Neutrophil (primary cell): ENCODE measurements around the gene CORO2A.

Experiments
- H3K27ac ChIP-seq: fragments of 200-600 bp; sonication (generic); 2 replicates; pipeline ENCODE4 v1.5.1; 2016; ENCODE audit warnings: mild to moderate bottlenecking, moderate library complexity
- H3K27me3 ChIP-seq: fragments of 200-600 bp; sonication (generic); 2 replicates; pipeline ENCODE4 v1.6.0; 2016; ENCODE audit warnings: mild to moderate bottlenecking
- H3K36me3 ChIP-seq: fragments of 200-600 bp; sonication (generic); 2 replicates; pipeline ENCODE4 v1.5.1; 2017
- H3K4me1 ChIP-seq, 2 experiments: fragments of 200-600 bp in 1 of 2; sonication (generic) in 1 of 2; 1 replicate in 1 of 2; 2 replicates in 1 of 2; pipeline versions ENCODE4 v1.5.1 to v1.6.1; 2013 to 2016; ENCODE audit warnings: low read depth in 1 of 2, low read length in 1 of 2, mild to moderate bottlenecking in 1 of 2, moderate library complexity in 1 of 2; ENCODE audit not compliant: control insufficient read depth in 1 of 2, insufficient read depth in 1 of 2
- H3K4me3 ChIP-seq, 2 experiments: fragments of 200-600 bp in 1 of 2; sonication (generic) in 1 of 2; 1 replicate in 1 of 2; 2 replicates in 1 of 2; pipeline ENCODE4 v1.5.1; 2013 to 2016; ENCODE audit warnings: low read depth in 1 of 2, low read length in 1 of 2, mild to moderate bottlenecking in 1 of 2, moderate library complexity in 1 of 2
- H3K9me3 ChIP-seq: fragments of 200-600 bp; sonication (generic); 2 replicates; pipeline ENCODE4 v1.5.1; 2016
- TF ChIP-seq, protein P1 (sequence below): fragments of 200-600 bp; sonication (generic); IDR thresholded peaks from 2 replicates; pipeline ENCODE4 v1.5.1; 2016; ENCODE audit warnings: antibody characterized with exemption

The CORO2A gene

DNA sequence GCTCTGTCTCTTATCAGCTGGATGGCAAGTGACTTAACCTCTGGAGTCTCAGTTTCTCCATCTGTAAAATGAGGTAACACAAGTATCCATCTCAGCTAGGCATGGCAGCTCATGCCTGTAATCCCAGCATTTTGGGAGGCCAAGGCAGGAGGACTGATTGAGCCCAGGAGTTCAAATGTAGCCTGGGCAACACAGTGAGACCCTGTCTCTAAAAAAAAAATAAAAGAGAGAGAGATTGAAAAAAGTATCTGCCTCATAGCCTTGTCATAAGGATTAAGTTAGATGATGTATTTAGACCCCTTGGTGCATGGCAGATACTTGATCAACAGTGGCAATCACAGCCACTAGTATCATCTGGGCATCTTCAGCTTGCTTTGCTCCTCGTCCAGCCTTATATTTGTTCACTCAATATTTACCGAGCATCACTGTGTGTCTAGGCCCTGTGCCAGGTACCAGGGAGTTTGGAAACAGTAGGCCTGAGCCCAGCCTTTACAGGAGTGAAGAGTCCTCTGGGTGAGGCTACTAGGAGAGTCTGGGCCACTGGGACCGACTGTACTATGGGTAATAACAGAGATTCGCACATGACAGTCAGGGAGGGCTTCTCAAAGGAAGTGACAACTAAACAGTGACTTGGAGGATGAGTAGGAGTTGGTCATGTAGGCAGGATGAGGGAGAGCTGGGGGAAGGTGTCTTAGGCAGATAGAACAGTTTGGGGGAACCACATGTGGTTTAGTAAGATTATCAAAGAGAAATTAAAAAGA lies 34.2 kb downstream of the CORO2A start:
- H3K27ac ChIP-seq = peak overlapping the region; percentile 62
- peaks cover 11% of the 10 kb centered on the region in 2 experiments for H3K4me1 ChIP-seq
- H3K36me3 ChIP-seq = peaks cover 29% of the 10 kb centered on the region
- no peak overlapping the region for H3K4me3 ChIP-seq
- TF ChIP-seq, protein P1, sequence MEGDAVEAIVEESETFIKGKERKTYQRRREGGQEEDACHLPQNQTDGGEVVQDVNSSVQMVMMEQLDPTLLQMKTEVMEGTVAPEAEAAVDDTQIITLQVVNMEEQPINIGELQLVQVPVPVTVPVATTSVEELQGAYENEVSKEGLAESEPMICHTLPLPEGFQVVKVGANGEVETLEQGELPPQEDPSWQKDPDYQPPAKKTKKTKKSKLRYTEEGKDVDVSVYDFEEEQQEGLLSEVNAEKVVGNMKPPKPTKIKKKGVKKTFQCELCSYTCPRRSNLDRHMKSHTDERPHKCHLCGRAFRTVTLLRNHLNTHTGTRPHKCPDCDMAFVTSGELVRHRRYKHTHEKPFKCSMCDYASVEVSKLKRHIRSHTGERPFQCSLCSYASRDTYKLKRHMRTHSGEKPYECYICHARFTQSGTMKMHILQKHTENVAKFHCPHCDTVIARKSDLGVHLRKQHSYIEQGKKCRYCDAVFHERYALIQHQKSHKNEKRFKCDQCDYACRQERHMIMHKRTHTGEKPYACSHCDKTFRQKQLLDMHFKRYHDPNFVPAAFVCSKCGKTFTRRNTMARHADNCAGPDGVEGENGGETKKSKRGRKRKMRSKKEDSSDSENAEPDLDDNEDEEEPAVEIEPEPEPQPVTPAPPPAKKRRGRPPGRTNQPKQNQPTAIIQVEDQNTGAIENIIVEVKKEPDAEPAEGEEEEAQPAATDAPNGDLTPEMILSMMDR = no peak
- H3K9me3 ChIP-seq = no peaks in the 10 kb centered on the region
- no peaks in the 10 kb centered on the region for H3K27me3 ChIP-seq

DNA sequence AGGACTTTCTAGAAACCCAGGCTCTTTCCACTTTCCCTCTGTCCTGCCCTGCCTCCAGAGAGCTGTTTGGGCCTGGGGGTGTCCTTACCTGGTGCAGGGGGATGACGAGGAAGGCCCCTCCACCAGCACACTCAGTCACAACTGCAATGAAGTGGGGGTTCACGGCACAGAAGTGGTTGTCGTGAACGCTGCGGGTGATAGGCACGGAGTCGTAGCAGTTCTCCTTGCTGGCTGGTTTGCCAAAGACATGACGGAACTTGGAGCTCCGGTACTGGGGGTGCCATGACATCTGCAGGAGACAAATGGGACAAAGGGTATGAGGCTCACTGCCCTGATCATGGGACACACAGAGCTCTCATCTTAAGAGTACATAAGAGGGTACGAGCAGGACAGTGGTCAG lies 35.1 kb downstream of the CORO2A start:
- Histone ChIP-seq H3K27ac (peak overlapping the region; percentile 62), H3K36me3 (peaks cover 29% of the 10 kb centered on the region), H3K4me1 (peaks cover 11% of the 10 kb centered on the region in 2 experiments), H3K9me3 (no peaks in the 10 kb centered on the region), H3K4me3 (no peak overlapping the region), H3K27me3 (no peaks in the 10 kb centered on the region)
- TF ChIP-seq, protein P1 = no peak

DNA sequence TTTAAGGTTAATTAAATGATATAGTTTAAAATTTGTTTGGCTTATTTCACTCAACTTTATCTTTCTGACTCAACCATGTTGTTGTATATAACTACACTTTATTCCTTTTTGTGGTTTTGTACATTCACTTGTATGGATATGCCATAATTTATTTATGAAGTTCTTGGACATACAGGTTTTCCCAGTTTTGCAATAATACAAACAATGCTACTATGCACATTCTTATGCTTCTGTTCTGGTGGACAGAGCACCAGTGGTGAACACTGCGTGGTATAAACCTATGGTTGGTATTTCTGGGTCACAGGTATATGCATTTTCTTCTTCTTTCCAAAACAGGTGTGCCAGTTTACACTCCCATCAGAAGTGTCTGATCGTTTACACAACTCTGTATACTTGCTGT lies 37.8 kb downstream of the CORO2A start:
- Histone ChIP-seq H3K27ac (no peak overlapping the region), H3K9me3 (no peaks in the 10 kb centered on the region), H3K4me3 (no peak overlapping the region), H3K36me3 (peaks cover 29% of the 10 kb centered on the region), H3K27me3 (no peaks in the 10 kb centered on the region), H3K4me1 (peaks cover 11% of the 10 kb centered on the region in 2 experiments)
- TF ChIP-seq, protein P1 = no peak

DNA sequence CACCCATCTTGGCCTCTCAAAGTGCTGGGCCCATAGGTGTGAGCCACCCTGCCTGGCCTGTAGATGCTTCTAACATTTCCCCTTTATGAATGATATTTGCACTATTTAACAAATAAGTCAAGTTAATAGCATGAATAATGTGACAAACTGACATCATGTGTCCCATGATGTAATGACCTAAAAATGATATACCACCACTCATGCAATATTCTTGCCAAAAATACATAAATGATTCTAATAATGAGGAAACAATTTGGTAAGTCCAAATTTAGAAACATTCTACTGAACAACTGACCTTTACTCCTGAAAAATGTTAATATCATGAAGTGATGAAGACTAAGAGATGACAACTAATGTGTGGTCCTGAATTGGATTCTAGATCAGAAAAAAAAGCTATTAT lies 39.9 kb downstream of the CORO2A start:
- Histone ChIP-seq H3K27me3 (no peaks in the 10 kb centered on the region), H3K9me3 (no peaks in the 10 kb centered on the region), H3K4me1 (peaks cover 11% of the 10 kb centered on the region in 2 experiments), H3K27ac (no peak overlapping the region), H3K36me3 (peaks cover 38% of the 10 kb centered on the region), H3K4me3 (no peak overlapping the region)
- TF ChIP-seq, protein P1 = no peak

DNA sequence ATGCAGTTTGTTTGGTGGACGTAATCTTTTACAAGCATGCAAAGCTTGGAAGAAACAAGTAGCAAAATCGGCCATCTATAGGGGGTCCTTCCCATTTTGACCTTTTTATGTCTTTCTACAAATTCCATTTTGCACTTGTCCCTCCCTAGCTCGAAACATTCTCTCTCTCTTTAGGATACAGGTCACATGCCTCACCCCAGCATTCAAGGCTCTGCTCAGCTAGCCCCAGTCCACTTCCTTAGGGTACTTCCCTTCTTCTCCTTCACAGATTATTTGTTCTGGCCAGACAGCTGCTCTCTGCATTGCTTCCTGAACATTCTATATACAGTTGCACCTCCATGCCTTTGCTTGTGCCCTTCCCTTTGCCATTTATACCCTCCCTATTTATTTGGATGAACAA lies 41.7 kb downstream of the CORO2A start:
- TF ChIP-seq, protein P1 = no peak
- H3K36me3 ChIP-seq = peaks cover 25% of the 10 kb centered on the region
- H3K4me3 ChIP-seq = no peak overlapping the region
- H3K27me3 ChIP-seq = no peaks in the 10 kb centered on the region
- H3K4me1 ChIP-seq = peaks cover 10 to 12% of the 10 kb centered on the region in 2 experiments
- peak overlapping the region; percentile 22 for H3K27ac ChIP-seq
- H3K9me3 ChIP-seq = no peaks in the 10 kb centered on the region
